OCI-LY7 (cell line): ENCODE measurements around the gene KRTAP10-9. TPM values are rescaled to one million over a fixed set of nuclear protein-coding genes. Genes with fewer than 3 reads are reported as not detected.
"Not testable (repeated sequence)": the region's sequence is repeated elsewhere in the genome, so short reads cannot be mapped to it uniquely, and the experiment has no call there.

Experiments
- BruUV-seq: library from RNA; stranded (reverse); fragments of 400-500 nt; replicated peaks from 2 replicates; lab custom pipeline; 2021; lab: Mats Ljungman, UMichigan
- CTCF ChIA-PET: fragments of 300-600 bp; sonication (Branson Sonifier 250); formaldehyde crosslinking; loops from one replicate; lab custom pipeline; 2022; ENCODE audit warnings: antibody characterized with exemption; ENCODE audit not compliant: unreplicated experiment; lab: Charles Lee
- POLR2A ChIA-PET: fragments of 300-600 bp; sonication (Branson Sonifier 250); formaldehyde crosslinking; loops from one replicate; lab custom pipeline; 2022; ENCODE audit warnings: antibody characterized with exemption; lab: Charles Lee
- DNase-seq: peaks from one replicate; pipeline ENCODE4 v3.0.0-alpha.2; 2015; ENCODE audit warnings: low spot score
- H2AFZ ChIP-seq: fragments of 200-600 bp; sonication (generic), shearing (Covaris generic); 2 replicates; pipeline ENCODE4 v1.6.1; 2014; ENCODE audit warnings: mild to moderate bottlenecking, antibody characterized with exemption, low read length, moderate library complexity
- H3K27ac ChIP-seq: fragments of 200-600 bp; sonication (generic); 2 replicates; pipeline ENCODE4 v1.5.1; 2014; ENCODE audit warnings: mixed run types, low read depth, mild to moderate bottlenecking, moderate library complexity, low read length, inconsistent platforms; ENCODE audit not compliant: poor library complexity, severe bottlenecking
- H3K36me3 ChIP-seq: fragments of 200-600 bp; sonication (generic); 2 replicates; pipeline ENCODE4 v1.6.1; 2014; ENCODE audit warnings: mild to moderate bottlenecking, antibody characterized with exemption, low read length, moderate library complexity, mixed read lengths; ENCODE audit not compliant: insufficient read depth
- H3K4me1 ChIP-seq: fragments of 200-600 bp; sonication (generic); 2 replicates; pipeline ENCODE4 v1.5.1; 2014; ENCODE audit warnings: mild to moderate bottlenecking, low read length; ENCODE audit not compliant: insufficient read depth, poor library complexity, severe bottlenecking
- H3K4me2 ChIP-seq: fragments of 200-600 bp; sonication (generic); 2 replicates; pipeline ENCODE4 v1.6.1; 2014; ENCODE audit warnings: mild to moderate bottlenecking, low read length
- H3K4me3 ChIP-seq: fragments of 200-600 bp; sonication (generic); 2 replicates; pipeline ENCODE4 v1.5.1; 2014; ENCODE audit warnings: mild to moderate bottlenecking, low read depth, low read length; ENCODE audit not compliant: poor library complexity, severe bottlenecking
- H3K79me2 ChIP-seq: fragments of 200-600 bp; sonication (generic); 2 replicates; pipeline ENCODE4 v1.6.1; 2016; ENCODE audit warnings: low read depth, mild to moderate bottlenecking, low read length, moderate library complexity, mixed read lengths; ENCODE audit not compliant: insufficient read depth
- H3K9me2 ChIP-seq: fragments of 200-600 bp; sonication (generic); 2 replicates; pipeline ENCODE4 v1.6.1; 2016; ENCODE audit warnings: mild to moderate bottlenecking, low read length, mixed read lengths; ENCODE audit not compliant: insufficient read depth
- H3K9me3 ChIP-seq: fragments of 200-600 bp; sonication (generic); 2 replicates; pipeline ENCODE4 v1.6.1; 2014; ENCODE audit warnings: mild to moderate bottlenecking, mixed run types, low read length, mixed read lengths
- H4K20me1 ChIP-seq: fragments of 200-600 bp; sonication (generic); 2 replicates; pipeline ENCODE4 v1.6.1; 2014; ENCODE audit warnings: mild to moderate bottlenecking, antibody characterized with exemption, low read length, moderate library complexity, mixed read lengths; ENCODE audit not compliant: insufficient read depth
- CTCF ChIP-seq: fragments of 200-600 bp; sonication (generic); conservative IDR thresholded peaks from 2 replicates; pipeline ENCODE4 v1.5.1; 2014; ENCODE audit warnings: mild to moderate bottlenecking, antibody characterized with exemption, low read length, moderate library complexity, mixed read lengths
- EZH2phosphoT487 ChIP-seq: fragments of 200-600 bp; sonication (generic); IDR thresholded peaks from 2 replicates; pipeline ENCODE4 v1.6.1; 2018; ENCODE audit warnings: low read depth, borderline replicate concordance, mild to moderate bottlenecking, mixed run types, antibody characterized with exemption, low read length, moderate library complexity, mixed read lengths
- intact Hi-C: fragments of 100-400 bp; cut with micrococcal nuclease; formaldehyde crosslinking; loops from one replicate; pipeline ENCODE4 v1.10.0; 2022; ENCODE audit not compliant: unreplicated experiment
- total RNA-seq, 2 experiments: library from RNA; depleted of rRNA in 1 of 2; stranded (reverse); fragments of >200 nt in 1 of 2; shearing (Covaris generic) in 1 of 2; gene quantifications; 2 replicates each; pipeline ENCODE4 v1.2.3, GENCODE V29; 2014 to 2022

KRTAP10-9 gene
- total RNA-seq, 2 experiments from 2014 or later = not detected

DNA sequence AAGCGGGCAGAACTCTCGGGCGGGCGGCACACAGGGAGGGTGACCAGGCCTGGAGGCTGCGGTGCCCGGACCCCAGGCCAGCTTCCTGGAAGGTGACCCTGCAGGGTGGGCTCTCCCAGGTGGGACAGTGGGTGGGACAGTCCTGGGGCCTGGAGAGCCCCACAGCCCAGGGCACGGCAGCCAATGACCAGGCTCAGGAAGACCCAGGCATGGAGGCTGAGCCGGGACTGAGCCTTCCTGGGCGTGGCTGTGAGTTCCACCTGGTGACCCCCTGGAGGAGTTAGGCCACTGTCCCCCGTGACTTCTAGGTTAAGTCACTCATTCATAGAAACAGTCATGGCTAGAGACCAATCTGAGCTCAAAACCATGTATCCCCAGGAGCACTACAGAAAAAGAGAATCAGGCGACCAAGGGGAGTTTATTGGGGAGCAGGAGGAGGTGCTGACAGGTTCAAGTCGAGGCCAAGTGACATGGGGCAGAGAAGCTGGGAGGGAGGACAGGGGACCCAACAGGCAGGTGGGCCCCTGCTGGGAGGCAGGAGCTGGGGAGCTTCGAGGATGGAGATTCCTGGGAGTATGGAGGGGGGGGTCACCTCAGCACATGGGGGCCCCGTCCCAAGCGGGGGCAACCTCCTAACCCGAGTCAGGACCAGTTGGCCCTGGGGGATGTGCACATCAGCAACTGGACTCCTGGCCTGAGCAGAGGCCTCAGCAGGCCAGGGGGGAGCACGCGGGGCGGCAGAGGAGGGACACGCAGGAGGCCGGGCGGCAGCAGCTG is 47.6 kb upstream of the KRTAP10-9 start:
- H3K4me3 ChIP-seq = no peak overlapping the region
- H3K4me1 ChIP-seq = no peaks in the 10 kb centered on the region
- no peaks in the 10 kb centered on the region for H3K79me2 ChIP-seq
- no peak overlapping the region for H3K27ac ChIP-seq
- ChIA-PET POLR2A (no interaction called here), CTCF (no interaction called here)
- H3K9me2 ChIP-seq = no peaks in the 10 kb centered on the region
- intact Hi-C loops = no loop called here
- H3K4me2 ChIP-seq = no peak overlapping the region
- H4K20me1 ChIP-seq = no peaks in the 10 kb centered on the region
- no TSS peak for BruUV-seq
- DNase-seq = no peak
- no peaks in the 10 kb centered on the region for H3K36me3 ChIP-seq
- TF ChIP-seq EZH2phosphoT487 (no peak), CTCF (no peak)
- no peak overlapping the region for H2AFZ ChIP-seq
- peaks cover 10% of the 10 kb centered on the region; the same call in 1 of the 2 replicates for H3K9me3 ChIP-seq

GRCh38 chr21:44579833-44580144 is 47.1 kb upstream of the KRTAP10-9 start:
- peaks cover 10% of the 10 kb centered on the region; the same call in 1 of the 2 replicates for H3K9me3 ChIP-seq
- no peaks in the 10 kb centered on the region for H3K4me1 ChIP-seq
- intact Hi-C loops = no loop called here
- no peak overlapping the region for H3K4me2 ChIP-seq
- no peak overlapping the region for H3K27ac ChIP-seq
- H4K20me1 ChIP-seq = no peaks in the 10 kb centered on the region
- ChIA-PET POLR2A (no interaction called here), CTCF (no interaction called here)
- no peak overlapping the region for H2AFZ ChIP-seq
- H3K79me2 ChIP-seq = no peaks in the 10 kb centered on the region
- H3K9me2 ChIP-seq = no peaks in the 10 kb centered on the region
- H3K4me3 ChIP-seq = no peak overlapping the region
- no peak for DNase-seq
- no peaks in the 10 kb centered on the region for H3K36me3 ChIP-seq
- no TSS peak for BruUV-seq
- TF ChIP-seq CTCF (no peak), EZH2phosphoT487 (no peak)

DNA sequence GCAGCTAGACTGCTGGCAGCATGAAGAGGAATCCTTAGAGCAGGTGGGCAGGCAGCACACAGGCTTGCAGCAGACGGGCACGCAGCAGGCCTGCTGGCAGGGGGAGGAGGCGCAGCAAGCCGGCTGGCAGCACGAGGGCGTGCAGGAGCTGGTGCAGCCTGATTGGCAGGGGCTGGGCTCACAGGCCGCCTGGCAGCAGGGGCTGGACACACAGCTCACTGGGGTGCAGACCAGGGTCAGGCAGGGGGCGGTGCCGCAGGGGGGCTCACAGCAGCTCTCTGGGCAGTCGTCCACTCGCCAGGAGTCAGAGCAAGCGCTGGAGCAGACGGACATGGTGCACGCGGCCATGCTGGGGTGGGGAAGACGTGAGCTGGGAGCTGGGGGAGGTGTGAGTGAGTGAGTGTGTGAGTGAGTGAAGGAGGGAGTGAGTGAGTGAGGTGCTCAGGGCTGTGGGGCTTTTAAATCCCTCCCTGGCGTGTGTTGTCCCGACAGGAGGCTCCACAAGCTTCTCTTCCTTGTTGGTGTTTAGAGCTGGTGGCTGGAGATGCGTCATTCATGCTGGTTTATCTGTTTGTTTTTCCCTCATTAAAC is 46.6 kb upstream of the KRTAP10-9 start, which contains the start of gene KRTAP10-5:
TSS of gene KRTAP10-5 (minus strand) at position 374 of the 591 bp plus-strand sequence. CDS start at position 348, 26 bp downstream.
- POLR2A ChIA-PET, H3K36me3 ChIP-seq, H3K79me2 ChIP-seq, H3K4me3 ChIP-seq, H3K9me2 ChIP-seq, CTCF ChIA-PET, H3K9me3 ChIP-seq, BruUV-seq, H3K27ac ChIP-seq, H3K4me2 ChIP-seq, H3K4me1 ChIP-seq, H4K20me1 ChIP-seq, H2AFZ ChIP-seq, intact Hi-C loops, DNase-seq: not testable (repeated sequence)
